Gastrocnemius medialis (tissue), 4 donors: Measurements from ENCODE around the gene NBEA. TPM values are rescaled to one million over a fixed set of nuclear protein-coding genes. Genes with fewer than 3 reads are reported as not detected.

Experiments used
- ATAC-seq, 2 donors: fragments of 150-250 bp; one replicate each; pipeline ENCODE4 v1.9.1; 2016
- DNase-seq, 2 donors: peaks; one replicate each; pipeline ENCODE4 v3.0.0-alpha.2; 2019
- H3K27ac ChIP-seq, 4 donors: fragments of 200-600 bp; sonication (generic); 1 replicate in 1 of 4; 2 replicates in 3 of 4; pipeline ENCODE4 v1.5.1; 2016 to 2018; ENCODE audit warnings: mild to moderate bottlenecking in 2 of 4, moderate library complexity in 1 of 4
- H3K27me3 ChIP-seq, 3 donors: fragments of 200-600 bp; sonication (generic) in 2 of 3; 1 replicate in 1 of 3; 2 replicates in 2 of 3; pipeline versions ENCODE4 v1.5.1 to v1.6.0; 2016 to 2019; ENCODE audit warnings: mild to moderate bottlenecking in 1 of 3, moderate library complexity in 1 of 3
- H3K36me3 ChIP-seq, 2 donors: fragments of 200-600 bp; sonication (generic) in 1 of 2; one replicate each; pipeline ENCODE4 v1.5.1; 2017 to 2018
- H3K4me1 ChIP-seq, 2 donors: fragments of 200-600 bp; sonication (generic) in 1 of 2; one replicate each; pipeline ENCODE4 v1.5.1; 2016 to 2017; ENCODE audit warnings: mild to moderate bottlenecking in 2 of 2
- H3K4me3 ChIP-seq, 4 donors: fragments of 200-600 bp; sonication (generic) in 3 of 4; 1 replicate in 1 of 4; 2 replicates in 3 of 4; pipeline ENCODE4 v1.5.1; 2016 to 2019; ENCODE audit warnings: mild to moderate bottlenecking in 2 of 4
- H3K9me3 ChIP-seq, 3 donors: fragments of 200-600 bp; sonication (generic) in 2 of 3; 1 replicate in 1 of 3; 2 replicates in 2 of 3; pipeline ENCODE4 v1.5.1; 2016 to 2019
- POLR2A ChIP-seq, 2 donors: fragments of 450-650 bp; IDR thresholded peaks; one replicate each; pipeline ENCODE4 v1.6.1; 2017; ENCODE audit warnings: antibody characterized with exemption in 2 of 2, mild to moderate bottlenecking in 2 of 2, moderate library complexity in 2 of 2
- in situ Hi-C, 4 donors: fragments of 200-750 bp; cut with MboI; loops; one replicate each; pipeline versions ENCODE4 v1.15.0 to v1.8.0; 2017; ENCODE audit warnings: low sequenced_read_pairs in 4 of 4
- intact Hi-C: fragments of 100-400 bp; cut with DNase I; formaldehyde crosslinking; loops from one replicate; pipeline ENCODE4 v1.15.1; 2023; ENCODE audit warnings: low total_unique reads
- total RNA-seq, 4 donors: library from RNA; depleted of rRNA; stranded (reverse); fragments of >200 nt; gene quantifications; one replicate each; pipeline versions ENCODE4 v1.1.0 to v1.2.3, GENCODE V29; 2016
- TF ChIP-seq, protein P1 (sequence below), 5 experiments: fragments of 450-650 bp in 3 of 5; fragments of 200-600 bp in 2 of 5; sonication (generic) in 2 of 5; IDR thresholded peaks in 4 of 5; conservative IDR thresholded peaks in 1 of 5; 1 replicate in 4 of 5; 2 replicates in 1 of 5; pipeline ENCODE4 v1.5.1; 2016 to 2019; ENCODE audit warnings: antibody characterized with exemption in 5 of 5, mild to moderate bottlenecking in 3 of 5, moderate library complexity in 3 of 5

NBEA gene
- total RNA-seq, 4 donors from 2014 or later: 4.1 to 5.1 (median 4.7) TPM

GRCh38 chr13:35283856-35284255 lies 341.8 kb downstream of the NBEA start:
- Histone ChIP-seq H3K36me3 (no peaks in the 10 kb centered on the region), H3K27me3 (no peaks in the 10 kb centered on the region), H3K4me3 (no peak overlapping the region), H3K27ac (no peak overlapping the region), H3K4me1 (peaks cover 0 to 4% of the 10 kb centered on the region in 2 donors), H3K9me3 (no peaks in the 10 kb centered on the region)
- in situ Hi-C loops (no loop called here), intact Hi-C loops (no loop called here)
- TF ChIP-seq, protein P1, sequence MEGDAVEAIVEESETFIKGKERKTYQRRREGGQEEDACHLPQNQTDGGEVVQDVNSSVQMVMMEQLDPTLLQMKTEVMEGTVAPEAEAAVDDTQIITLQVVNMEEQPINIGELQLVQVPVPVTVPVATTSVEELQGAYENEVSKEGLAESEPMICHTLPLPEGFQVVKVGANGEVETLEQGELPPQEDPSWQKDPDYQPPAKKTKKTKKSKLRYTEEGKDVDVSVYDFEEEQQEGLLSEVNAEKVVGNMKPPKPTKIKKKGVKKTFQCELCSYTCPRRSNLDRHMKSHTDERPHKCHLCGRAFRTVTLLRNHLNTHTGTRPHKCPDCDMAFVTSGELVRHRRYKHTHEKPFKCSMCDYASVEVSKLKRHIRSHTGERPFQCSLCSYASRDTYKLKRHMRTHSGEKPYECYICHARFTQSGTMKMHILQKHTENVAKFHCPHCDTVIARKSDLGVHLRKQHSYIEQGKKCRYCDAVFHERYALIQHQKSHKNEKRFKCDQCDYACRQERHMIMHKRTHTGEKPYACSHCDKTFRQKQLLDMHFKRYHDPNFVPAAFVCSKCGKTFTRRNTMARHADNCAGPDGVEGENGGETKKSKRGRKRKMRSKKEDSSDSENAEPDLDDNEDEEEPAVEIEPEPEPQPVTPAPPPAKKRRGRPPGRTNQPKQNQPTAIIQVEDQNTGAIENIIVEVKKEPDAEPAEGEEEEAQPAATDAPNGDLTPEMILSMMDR (IDR thresholded peaks at IDR 0.05 in 4 of 5, conservative IDR thresholded peaks at IDR 0.05 in 1 of 5): no peak
- TF ChIP-seq POLR2A (IDR thresholded peaks at IDR 0.05): no peak
- ATAC-seq (no peak), DNase-seq (no peak)

GRCh38 chr13:35285677-35286076 lies 343.6 kb downstream of the NBEA start:
- no peak for DNase-seq
- H3K27me3 ChIP-seq: no peaks in the 10 kb centered on the region
- no peak overlapping the region for H3K27ac ChIP-seq
- H3K9me3 ChIP-seq: no peaks in the 10 kb centered on the region
- no peak for ATAC-seq
- intact Hi-C loops: no loop called here
- H3K4me1 ChIP-seq: no peaks in the 10 kb centered on the region
- H3K4me3 ChIP-seq: no peak overlapping the region
- TF ChIP-seq, protein P1 (IDR thresholded peaks at IDR 0.05 in 4 of 5, conservative IDR thresholded peaks at IDR 0.05 in 1 of 5): no peak
- TF ChIP-seq POLR2A (IDR thresholded peaks at IDR 0.05): no peak
- in situ Hi-C loops: no loop called here
- H3K36me3 ChIP-seq: no peaks in the 10 kb centered on the region

GRCh38 chr13:35292329-35292728 lies 350.3 kb downstream of the NBEA start:
- Histone ChIP-seq H3K9me3 (no peaks in the 10 kb centered on the region), H3K27me3 (no peaks in the 10 kb centered on the region), H3K36me3 (no peaks in the 10 kb centered on the region), H3K4me1 (no peaks in the 10 kb centered on the region), H3K27ac (no peak overlapping the region), H3K4me3 (no peak overlapping the region)
- in situ Hi-C loops: no loop called here
- DNase-seq (no peak), ATAC-seq (no peak)
- intact Hi-C loops: no loop called here
- TF ChIP-seq, protein P1 (IDR thresholded peaks at IDR 0.05 in 4 of 5, conservative IDR thresholded peaks at IDR 0.05 in 1 of 5): no peak
- TF ChIP-seq POLR2A (IDR thresholded peaks at IDR 0.05): no peak

GRCh38 chr13:35293579-35294226 lies 351.6 kb downstream of the NBEA start:
- Histone ChIP-seq H3K4me3 (no peak overlapping the region), H3K9me3 (no peaks in the 10 kb centered on the region), H3K27me3 (no peaks in the 10 kb centered on the region), H3K27ac (no peak overlapping the region), H3K4me1 (no peaks in the 10 kb centered on the region), H3K36me3 (no peaks in the 10 kb centered on the region)
- TF ChIP-seq POLR2A (IDR thresholded peaks at IDR 0.05): no peak
- TF ChIP-seq, protein P1 (IDR thresholded peaks at IDR 0.05 in 4 of 5, conservative IDR thresholded peaks at IDR 0.05 in 1 of 5): no peak
- in situ Hi-C loops: no loop called here
- intact Hi-C loops: no loop called here
- ATAC-seq (no peak), DNase-seq (no peak)

DNA sequence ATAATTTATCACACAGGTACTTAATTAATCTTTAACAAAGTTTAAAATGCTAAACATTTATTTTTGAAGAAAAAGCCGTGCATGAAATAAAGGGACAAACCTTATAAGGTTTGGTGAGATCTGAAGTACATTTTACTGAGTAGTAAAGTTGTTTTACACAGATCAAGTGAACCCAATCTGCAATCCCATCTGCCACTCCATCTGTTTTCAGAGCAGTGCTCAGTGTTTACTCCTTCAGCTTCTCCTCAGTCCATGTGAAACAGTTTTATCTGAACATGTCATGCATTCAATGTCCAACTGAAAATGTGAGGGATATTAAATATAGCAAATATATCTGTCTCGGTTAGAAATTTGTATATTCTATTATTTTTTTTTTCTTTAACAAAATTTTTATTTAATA lies 367.6 kb downstream of the NBEA start:
- TF ChIP-seq, protein P1 (IDR thresholded peaks at IDR 0.05 in 4 of 5, conservative IDR thresholded peaks at IDR 0.05 in 1 of 5): no peak
- TF ChIP-seq POLR2A (IDR thresholded peaks at IDR 0.05): no peak
- Histone ChIP-seq H3K36me3 (no peaks in the 10 kb centered on the region), H3K4me3 (no peak overlapping the region), H3K27ac (no peak overlapping the region), H3K4me1 (no peaks in the 10 kb centered on the region), H3K9me3 (no peaks in the 10 kb centered on the region), H3K27me3 (no peaks in the 10 kb centered on the region)
- no peak for ATAC-seq
- intact Hi-C loops (no loop called here), in situ Hi-C loops (no loop called here)
- DNase-seq: no peak
